ENCODE results near the gene PSME1.

DNA sequence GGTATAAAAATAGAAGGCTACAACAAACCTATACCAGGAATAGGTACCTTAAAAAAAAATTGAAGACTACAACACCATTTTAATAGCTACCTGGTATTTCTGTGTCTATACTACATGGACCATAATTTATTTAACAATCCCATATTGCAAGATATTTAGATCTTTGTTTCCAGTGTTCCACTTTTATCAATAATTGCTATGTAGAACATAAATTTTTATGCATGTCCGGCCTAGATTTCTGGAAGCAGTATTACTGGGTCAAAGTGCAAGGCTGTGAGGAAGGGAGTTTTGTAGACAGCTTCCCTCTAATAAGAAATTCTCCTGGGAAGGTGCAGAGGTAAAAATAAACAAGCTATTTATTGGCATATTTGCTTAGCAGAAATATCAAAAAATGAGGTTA lies 25.5 kb upstream of the PSME1 start:
- TF ChIP-seq, protein P1, sequence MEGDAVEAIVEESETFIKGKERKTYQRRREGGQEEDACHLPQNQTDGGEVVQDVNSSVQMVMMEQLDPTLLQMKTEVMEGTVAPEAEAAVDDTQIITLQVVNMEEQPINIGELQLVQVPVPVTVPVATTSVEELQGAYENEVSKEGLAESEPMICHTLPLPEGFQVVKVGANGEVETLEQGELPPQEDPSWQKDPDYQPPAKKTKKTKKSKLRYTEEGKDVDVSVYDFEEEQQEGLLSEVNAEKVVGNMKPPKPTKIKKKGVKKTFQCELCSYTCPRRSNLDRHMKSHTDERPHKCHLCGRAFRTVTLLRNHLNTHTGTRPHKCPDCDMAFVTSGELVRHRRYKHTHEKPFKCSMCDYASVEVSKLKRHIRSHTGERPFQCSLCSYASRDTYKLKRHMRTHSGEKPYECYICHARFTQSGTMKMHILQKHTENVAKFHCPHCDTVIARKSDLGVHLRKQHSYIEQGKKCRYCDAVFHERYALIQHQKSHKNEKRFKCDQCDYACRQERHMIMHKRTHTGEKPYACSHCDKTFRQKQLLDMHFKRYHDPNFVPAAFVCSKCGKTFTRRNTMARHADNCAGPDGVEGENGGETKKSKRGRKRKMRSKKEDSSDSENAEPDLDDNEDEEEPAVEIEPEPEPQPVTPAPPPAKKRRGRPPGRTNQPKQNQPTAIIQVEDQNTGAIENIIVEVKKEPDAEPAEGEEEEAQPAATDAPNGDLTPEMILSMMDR (IDR thresholded peaks at IDR 0.05): no peak
- no peak for TF ChIP-seq POLR2A (IDR thresholded peaks at IDR 0.05)
